ENCODE results near the gene SPPL2B. TPM values are rescaled to one million over a fixed set of nuclear protein-coding genes. Genes with fewer than 3 reads are reported as not detected.

The SPPL2B gene
- total RNA-seq, 2 experiments from 2014 or later: 106 to 111 TPM

DNA sequence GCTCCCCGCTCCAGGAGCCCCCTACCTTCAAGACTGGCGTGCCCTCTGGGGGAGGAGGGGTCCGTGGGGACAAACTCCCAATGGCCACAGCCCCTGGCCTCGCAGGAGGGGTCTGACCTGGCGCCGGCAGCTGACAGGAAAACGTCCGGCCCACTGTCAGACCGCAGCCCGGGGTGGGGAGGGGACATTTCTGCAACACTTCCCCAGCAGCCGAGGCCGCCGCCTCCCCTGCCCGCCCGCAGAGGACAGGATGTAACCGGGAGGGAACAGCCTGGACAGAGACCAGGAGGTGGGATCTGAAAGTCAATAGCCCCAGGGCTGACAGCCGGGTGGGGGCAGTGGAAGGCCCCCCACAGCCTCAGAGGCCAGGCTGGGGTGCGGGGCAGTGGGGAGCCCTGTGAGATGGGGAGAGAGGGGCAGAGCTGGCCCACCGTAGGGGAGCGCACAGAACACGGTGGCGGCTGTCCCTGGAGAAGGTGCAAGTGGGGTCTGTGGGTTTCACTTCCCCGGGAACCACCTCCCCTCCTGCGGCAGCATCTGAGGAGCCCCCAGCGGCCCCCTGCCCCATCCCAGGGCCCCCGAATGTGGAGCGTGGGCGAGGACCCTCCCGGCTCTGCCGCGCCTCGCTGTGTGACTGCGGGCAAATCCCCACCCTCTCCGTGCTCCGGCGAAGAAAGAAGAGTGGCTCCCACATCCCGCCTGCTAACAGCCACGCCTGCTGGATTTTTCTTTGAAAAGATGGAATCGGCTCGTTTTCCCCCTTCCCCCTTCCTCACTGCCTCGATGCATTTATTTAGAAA lies 46.2 kb upstream of the SPPL2B start, which contains the start of gene PEAK3:
TSS of gene PEAK3 (minus strand) at position 114 of the 800 bp plus-strand sequence. CDS start 1,244 bp downstream, outside the sequence.
- ATAC-seq (ENCODE audit: poor library complexity) (peak; percentile 38), DNase-seq (peak in 6 of 14 experiments; percentile 24 to 72 (median 52))
- Histone ChIP-seq H3K27me3 (ENCODE audit: control insufficient read depth in 1 of 2, insufficient read depth in 2 of 2, low read length in 2 of 2) (no peaks in the 10 kb centered on the region), H3K4me3 (ENCODE audit: low read length) (peak within 1 kb of the TSS; percentile 37), H3K4me1 (ENCODE audit: insufficient read depth, low read length) (peaks cover 25% of the 10 kb centered on the region), H3K9me3 (ENCODE audit: control insufficient read depth in 1 of 2, insufficient read depth in 1 of 2, low read length in 2 of 2) (no peaks in the 10 kb centered on the region), H3K27ac (ENCODE audit: low read depth in 1 of 2, low read length in 2 of 2) (no peak within 1 kb of the TSS), H3K36me3 (ENCODE audit: insufficient read depth, low read length) (no peaks in the 10 kb centered on the region)
- Mint-ChIP-seq H3K4me1 (ENCODE audit: low read depth) (peaks cover 15% of the 10 kb centered on the region), H3K4me3 (peak within 1 kb of the TSS; percentile 51), H3K36me3 (ENCODE audit: low read depth) (peaks cover under 1% of the 10 kb centered on the region), H3K27me3 (no peaks in the 10 kb centered on the region), H3K27ac (peak within 1 kb of the TSS; percentile 27), H3K9me3 (no peaks in the 10 kb centered on the region)
- intact Hi-C loops (cut with DNase I, micrococcal nuclease): no loop called here
- TF ChIP-seq, protein P1, sequence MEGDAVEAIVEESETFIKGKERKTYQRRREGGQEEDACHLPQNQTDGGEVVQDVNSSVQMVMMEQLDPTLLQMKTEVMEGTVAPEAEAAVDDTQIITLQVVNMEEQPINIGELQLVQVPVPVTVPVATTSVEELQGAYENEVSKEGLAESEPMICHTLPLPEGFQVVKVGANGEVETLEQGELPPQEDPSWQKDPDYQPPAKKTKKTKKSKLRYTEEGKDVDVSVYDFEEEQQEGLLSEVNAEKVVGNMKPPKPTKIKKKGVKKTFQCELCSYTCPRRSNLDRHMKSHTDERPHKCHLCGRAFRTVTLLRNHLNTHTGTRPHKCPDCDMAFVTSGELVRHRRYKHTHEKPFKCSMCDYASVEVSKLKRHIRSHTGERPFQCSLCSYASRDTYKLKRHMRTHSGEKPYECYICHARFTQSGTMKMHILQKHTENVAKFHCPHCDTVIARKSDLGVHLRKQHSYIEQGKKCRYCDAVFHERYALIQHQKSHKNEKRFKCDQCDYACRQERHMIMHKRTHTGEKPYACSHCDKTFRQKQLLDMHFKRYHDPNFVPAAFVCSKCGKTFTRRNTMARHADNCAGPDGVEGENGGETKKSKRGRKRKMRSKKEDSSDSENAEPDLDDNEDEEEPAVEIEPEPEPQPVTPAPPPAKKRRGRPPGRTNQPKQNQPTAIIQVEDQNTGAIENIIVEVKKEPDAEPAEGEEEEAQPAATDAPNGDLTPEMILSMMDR (IDR thresholded peaks at IDR 0.05): no peak
- POLR2A ChIA-PET: interaction anchor here (1.9 kb wide), 1 partner anchor 9 kb away, joined by 7 read pairs; no protein-coding TSS in a partner anchor
- CTCF ChIA-PET: no interaction called here

DNA sequence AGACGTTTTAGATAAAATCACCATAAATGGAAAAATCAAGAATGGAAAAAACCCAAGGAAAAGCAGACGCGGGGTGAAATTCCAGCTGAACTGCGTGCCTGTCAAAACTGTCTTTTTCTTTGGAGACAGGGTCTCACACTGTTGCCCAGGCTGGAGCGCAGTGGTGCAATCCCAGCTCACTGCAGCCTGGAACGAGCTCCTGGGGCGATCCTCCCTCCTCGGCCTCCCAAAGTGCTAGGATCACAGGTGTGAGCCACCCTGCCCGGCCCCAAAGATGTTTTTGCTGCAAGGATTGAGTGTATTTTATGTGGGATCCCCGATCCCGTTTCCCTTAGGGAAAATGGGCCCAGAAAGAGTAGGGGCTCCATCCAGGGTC lies 45.6 kb upstream of the SPPL2B start:
- H3K9me3 Mint-ChIP-seq: no peaks in the 10 kb centered on the region
- intact Hi-C loops (cut with DNase I, micrococcal nuclease): no loop called here
- DNase-seq (peak in 1 of 14 experiments; percentile 16), ATAC-seq (ENCODE audit: poor library complexity) (no peak)
- Histone ChIP-seq H3K27me3 (ENCODE audit: control insufficient read depth in 1 of 2, insufficient read depth in 2 of 2, low read length in 2 of 2) (no peaks in the 10 kb centered on the region), H3K36me3 (ENCODE audit: insufficient read depth, low read length) (no peaks in the 10 kb centered on the region), H3K9me3 (ENCODE audit: control insufficient read depth in 1 of 2, insufficient read depth in 1 of 2, low read length in 2 of 2) (no peaks in the 10 kb centered on the region), H3K4me3 (ENCODE audit: low read length) (no peak overlapping the region), H3K27ac (ENCODE audit: low read depth in 1 of 2, low read length in 2 of 2) (no peak overlapping the region), H3K4me1 (ENCODE audit: insufficient read depth, low read length) (peaks cover 31% of the 10 kb centered on the region)
- H3K27me3 Mint-ChIP-seq: no peaks in the 10 kb centered on the region
- peaks cover 15% of the 10 kb centered on the region for H3K4me1 Mint-ChIP-seq (ENCODE audit: low read depth)
- peak overlapping the region; percentile 27 for H3K27ac Mint-ChIP-seq
- TF ChIP-seq, protein P1 (IDR thresholded peaks at IDR 0.05): no peak
- no peaks in the 10 kb centered on the region for H3K36me3 Mint-ChIP-seq (ENCODE audit: low read depth)
- peak overlapping the region; percentile 34 for H3K4me3 Mint-ChIP-seq
- CTCF ChIA-PET: no interaction called here
- POLR2A ChIA-PET: interaction anchor here (1.9 kb wide), 1 partner anchor 8 kb away, joined by 7 read pairs; no protein-coding TSS in a partner anchor

DNA sequence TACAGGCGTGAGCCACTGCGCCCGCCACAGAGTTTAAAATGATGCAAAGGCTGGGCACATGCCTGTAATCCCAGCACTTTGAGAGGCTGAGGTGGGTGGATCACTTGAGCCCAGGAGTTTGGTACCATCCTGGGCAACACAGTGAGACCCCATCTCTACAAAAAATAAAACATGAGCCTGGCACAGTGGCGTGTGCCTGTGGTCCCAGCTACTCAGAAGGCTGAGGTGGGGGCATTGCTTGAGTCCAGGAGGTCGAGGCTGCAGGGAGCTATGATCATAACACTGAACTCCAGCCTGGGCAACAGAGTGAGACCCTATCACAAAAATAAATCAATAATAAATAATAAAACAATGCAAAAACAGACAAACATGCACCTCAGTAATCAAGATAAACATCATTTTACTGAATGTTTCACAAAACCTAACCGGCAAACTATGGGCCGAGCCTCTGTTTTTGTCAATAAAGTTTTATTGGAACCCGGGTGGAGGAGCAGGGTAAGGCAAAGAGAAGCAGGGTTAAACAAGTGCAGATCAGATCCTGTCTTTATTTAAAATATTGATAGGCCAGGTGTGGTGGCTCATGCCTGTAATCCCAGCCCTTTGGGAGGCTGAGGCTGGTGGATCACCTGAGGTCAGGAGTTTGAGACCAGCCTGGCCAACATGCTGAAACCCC lies 44.5 kb upstream of the SPPL2B start:
- H3K36me3 ChIP-seq (ENCODE audit: insufficient read depth, low read length): no peaks in the 10 kb centered on the region
- H3K27me3 ChIP-seq (ENCODE audit: control insufficient read depth in 1 of 2, insufficient read depth in 2 of 2, low read length in 2 of 2): no peaks in the 10 kb centered on the region
- no peaks in the 10 kb centered on the region for H3K36me3 Mint-ChIP-seq (ENCODE audit: low read depth)
- peaks cover 23% of the 10 kb centered on the region for H3K4me1 Mint-ChIP-seq (ENCODE audit: low read depth)
- ChIA-PET CTCF (no interaction called here), POLR2A (interaction anchor here (0.6 to 0.7 kb wide), 2 partner anchors 9 to 1751 kb away, joined by 3 to 5 read pairs; no protein-coding TSS in a partner anchor)
- no peaks in the 10 kb centered on the region for H3K9me3 ChIP-seq (ENCODE audit: control insufficient read depth in 1 of 2, insufficient read depth in 1 of 2, low read length in 2 of 2)
- DNase-seq (no peak), ATAC-seq (ENCODE audit: poor library complexity) (no peak)
- no peaks in the 10 kb centered on the region for H3K9me3 Mint-ChIP-seq
- no peak overlapping the region for H3K27ac ChIP-seq (ENCODE audit: low read depth in 1 of 2, low read length in 2 of 2)
- intact Hi-C loops (cut with DNase I, micrococcal nuclease): no loop called here
- H3K4me3 ChIP-seq (ENCODE audit: low read length): no peak overlapping the region
- peaks cover 42% of the 10 kb centered on the region for H3K4me1 ChIP-seq (ENCODE audit: insufficient read depth, low read length)
- no peaks in the 10 kb centered on the region for H3K27me3 Mint-ChIP-seq
- TF ChIP-seq, protein P1 (IDR thresholded peaks at IDR 0.05): no peak
- no peak overlapping the region for H3K27ac Mint-ChIP-seq
- no peak overlapping the region for H3K4me3 Mint-ChIP-seq
